SK-N-SH (cell line): ENCODE data around the gene SIAH1. TPM values are rescaled to one million over a fixed set of nuclear protein-coding genes. Genes with fewer than 3 reads are reported as not detected.

Experiments
- CTCF ChIA-PET: fragments of 300-600, 350-600 bp; formaldehyde crosslinking; extraction: SDS; loops from one replicate; lab custom pipeline; 2021; lab: Yijun Ruan, JAX
- POLR2A ChIA-PET: fragments of 350-600 bp; sonication (Branson Sonifier 250); formaldehyde crosslinking; extraction: SDS; loops from one replicate; lab custom pipeline; 2020; ENCODE audit warnings: antibody characterized with exemption, inconsistent platforms; lab: Yijun Ruan, JAX
- DNase-seq: peaks from one replicate; pipeline ENCODE4 v3.0.0; 2012
- H2AFZ ChIP-seq: fragments of 200-600 bp; sonication (generic); 2 replicates; pipeline ENCODE4 v1.8.1; 2016; ENCODE audit warnings: antibody characterized with exemption, mild to moderate bottlenecking, low read depth
- H3F3A ChIP-seq: fragments of 200-600 bp; sonication (generic); replicated peaks from 2 replicates; pipeline ENCODE3; 2016; ENCODE audit warnings: antibody characterized with exemption, mild to moderate bottlenecking; ENCODE audit not compliant: insufficient read depth
- H3K27ac ChIP-seq, 2 experiments: fragments of 200-500 bp in 1 of 2; fragments of 200-600 bp in 1 of 2; sonication (Bioruptor generic) in 1 of 2; sonication (generic), shearing (Covaris generic) in 1 of 2; 2 replicates each; pipeline versions ENCODE4 v1.5.1 to v1.6.1; 2014 to 2016; ENCODE audit warnings: low read depth in 2 of 2, inconsistent platforms in 1 of 2, low read length in 1 of 2, mild to moderate bottlenecking in 1 of 2, mixed read lengths in 1 of 2
- H3K27me3 ChIP-seq: fragments of 200-600 bp; sonication (generic), shearing (Covaris generic); 2 replicates; pipeline ENCODE4 v1.6.1; 2016; ENCODE audit warnings: mixed run types; ENCODE audit not compliant: insufficient read depth
- H3K36me3 ChIP-seq, 2 experiments: fragments of 200-500 bp in 1 of 2; fragments of 200-600 bp in 1 of 2; sonication (Bioruptor generic) in 1 of 2; sonication (generic) in 1 of 2; replicated peaks in 1 of 2; 2 replicates each; pipeline versions ENCODE3 to v1.5.1; 2014 to 2016; ENCODE audit warnings: low read length in 1 of 2, mild to moderate bottlenecking in 1 of 2; ENCODE audit not compliant: insufficient read depth in 2 of 2, control insufficient read depth in 1 of 2
- H3K4me1 ChIP-seq, 2 experiments: fragments of 200-500 bp in 1 of 2; fragments of 200-600 bp in 1 of 2; sonication (Bioruptor generic) in 1 of 2; sonication (generic), shearing (Covaris generic) in 1 of 2; 2 replicates each; pipeline versions ENCODE4 v1.5.1 to v1.6.1; 2014 to 2016; ENCODE audit warnings: low read depth in 1 of 2, low read length in 1 of 2, mixed run types in 1 of 2; ENCODE audit not compliant: insufficient read depth in 2 of 2, control insufficient read depth in 1 of 2
- H3K4me2 ChIP-seq: fragments of 200-600 bp; sonication (generic), shearing (Covaris generic); 2 replicates; pipeline ENCODE4 v1.6.1; 2017; ENCODE audit warnings: mixed run types
- H3K4me3 ChIP-seq, 2 experiments: fragments of 200-500 bp in 1 of 2; fragments of 200-600 bp in 1 of 2; sonication (Bioruptor generic) in 1 of 2; sonication (generic), shearing (Covaris generic) in 1 of 2; 2 replicates each; pipeline versions ENCODE4 v1.5.1 to v1.8.1; 2014 to 2016; ENCODE audit warnings: low read depth in 2 of 2, inconsistent platforms in 1 of 2, low read length in 1 of 2, mild to moderate bottlenecking in 1 of 2, mixed read lengths in 1 of 2, moderate library complexity in 1 of 2
- H3K79me2 ChIP-seq: fragments of 200-600 bp; sonication (generic); 2 replicates; pipeline ENCODE4 v1.8.1; 2017; ENCODE audit warnings: mild to moderate bottlenecking; ENCODE audit not compliant: insufficient read depth
- H3K9ac ChIP-seq: fragments of 200-600 bp; sonication (generic); 2 replicates; pipeline ENCODE4 v1.6.1; 2017; ENCODE audit warnings: mixed run types
- H3K9me2 ChIP-seq: fragments of 200-600 bp; sonication (generic); 2 replicates; pipeline ENCODE4 v1.6.1; 2017; ENCODE audit warnings: mixed run types
- H3K9me3 ChIP-seq: fragments of 200-600 bp; sonication (generic); 2 replicates; pipeline ENCODE4 v1.6.1; 2017; ENCODE audit warnings: mixed run types, mild to moderate bottlenecking, moderate library complexity
- H4K20me1 ChIP-seq: fragments of 200-600 bp; sonication (generic); 2 replicates; pipeline ENCODE4 v1.6.1; 2017; ENCODE audit warnings: mild to moderate bottlenecking, mixed run types; ENCODE audit not compliant: insufficient read depth
- CTCF ChIP-seq: fragments of 200-600 bp; sonication (generic); IDR thresholded peaks from 2 replicates; pipeline ENCODE4 v1.6.1; 2017; ENCODE audit warnings: antibody characterized with exemption, mild to moderate bottlenecking, moderate library complexity
- ELF1 ChIP-seq: IDR thresholded peaks from 2 replicates; pipeline ENCODE4 v1.4.0; 2012
- EP300 ChIP-seq, 2 experiments: IDR thresholded peaks; 2 replicates each; pipeline versions ENCODE4 v1.4.0 to v1.6.1; 2012; ENCODE audit warnings: borderline replicate concordance in 1 of 2, low read depth in 1 of 2, low read length in 1 of 2
- EZH2phosphoT487 ChIP-seq: fragments of 200-600 bp; sonication (generic); IDR thresholded peaks from 2 replicates; pipeline ENCODE4 v1.6.1; 2017; ENCODE audit warnings: low read depth, mixed run types, mild to moderate bottlenecking, antibody characterized with exemption, moderate library complexity, borderline replicate concordance
- FOSL2 ChIP-seq: IDR thresholded peaks from 2 replicates; pipeline ENCODE4 v1.4.0; 2012; ENCODE audit warnings: low read depth, mild to moderate bottlenecking, moderate library complexity, borderline replicate concordance
- FOXJ3 ChIP-seq: sonication (generic); formaldehyde crosslinking; IDR thresholded peaks from 2 replicates; pipeline ENCODE4 v1.5.1; 2020; ENCODE audit warnings: mild to moderate bottlenecking, missing genetic modification reagents
- GABPA ChIP-seq: IDR thresholded peaks from 2 replicates; pipeline ENCODE4 v1.4.0; 2012; ENCODE audit warnings: low read depth, mild to moderate bottlenecking
- GATA2 ChIP-seq: sonication (generic); formaldehyde crosslinking; IDR thresholded peaks from 2 replicates; pipeline ENCODE4 v1.5.0; 2020; ENCODE audit warnings: mild to moderate bottlenecking, missing genetic modification reagents
- MAX ChIP-seq: IDR thresholded peaks from 2 replicates; pipeline ENCODE4 v1.4.0; 2012; ENCODE audit warnings: low read depth
- NFIC ChIP-seq: IDR thresholded peaks from 2 replicates; pipeline ENCODE4 v1.4.0; 2012; ENCODE audit warnings: borderline replicate concordance
- NRF1 ChIP-seq: IDR thresholded peaks from 2 replicates; pipeline ENCODE4 v1.6.1; 2012; ENCODE audit warnings: low read depth, mild to moderate bottlenecking, low read length
- PBX3 ChIP-seq: IDR thresholded peaks from 2 replicates; pipeline ENCODE4; 2012
- POLR2AphosphoS5 ChIP-seq: IDR thresholded peaks from 2 replicates; pipeline ENCODE4 v1.6.1; 2012; ENCODE audit warnings: low read depth, low read length
- RAD21 ChIP-seq: IDR thresholded peaks from 2 replicates; pipeline ENCODE4 v1.6.1; 2012; ENCODE audit warnings: mild to moderate bottlenecking, low read length
- RXRA ChIP-seq: IDR thresholded peaks from 2 replicates; pipeline ENCODE4 v1.4.0; 2012; ENCODE audit warnings: low read depth, mild to moderate bottlenecking, borderline replicate concordance
- SIN3A ChIP-seq: IDR thresholded peaks from 2 replicates; pipeline ENCODE4 v1.6.1; 2012; ENCODE audit warnings: low read depth, mild to moderate bottlenecking, low read length, moderate library complexity, borderline replicate concordance
- SMC3 ChIP-seq: IDR thresholded peaks from 2 replicates; pipeline ENCODE4 v1.6.1; 2012; ENCODE audit warnings: low read depth, low read length, improper control_type of control experiment
- TCF12 ChIP-seq: IDR thresholded peaks from 2 replicates; pipeline ENCODE4 v1.4.0; 2012
- USF1 ChIP-seq: IDR thresholded peaks from 2 replicates; pipeline ENCODE4 v1.4.0; 2012; ENCODE audit warnings: low read depth, borderline replicate concordance
- USF2 ChIP-seq: fragments of 150-350 bp; IDR thresholded peaks from 2 replicates; pipeline ENCODE4 v1.6.1; 2017; ENCODE audit warnings: antibody characterized with exemption, low read length, low read depth, borderline replicate concordance
- WGBS: methylation state at CpG from one replicate; pipeline ENCODE4 v1.1.6; 2017; ENCODE audit warnings: low lambda C conversion rate; 5-methylcytosine and 5-hydroxymethylcytosine counted together
- polyA plus RNA-seq, 3 experiments: library from polyadenylated mRNA; depleted of rRNA; stranded (reverse); fragments of >200 nt; gene quantifications; 2 replicates each; pipeline ENCODE4 v1.2.3, GENCODE V29; 2012

Gene SIAH1
- polyA plus RNA-seq, 1 of the 3 experiments (the other 2 are of a cell fraction), result 15.4 TPM

- WGBS, result 55% methylated on average over 2 of the region's 2 CpGs
- no peaks in the 10 kb centered on the region for H3K9me2 ChIP-seq
- ChIA-PET POLR2A (no interaction called here), CTCF (interaction anchor here (1.4 kb wide), 1 partner anchor 13 kb away, joined by 3 read pairs; no protein-coding TSS in a partner anchor)
- no peak overlapping the region for H3K9ac ChIP-seq
- H3K4me1 ChIP-seq, result no peaks in the 10 kb centered on the region
- no peaks in the 10 kb centered on the region for H3F3A ChIP-seq
- H3K36me3 ChIP-seq, result no peaks in the 10 kb centered on the region
- H3K27me3 ChIP-seq, result no peaks in the 10 kb centered on the region
- H3K27ac ChIP-seq, result no peak overlapping the region
- H4K20me1 ChIP-seq, result no peaks in the 10 kb centered on the region
- H3K4me2 ChIP-seq, result no peak overlapping the region
- no peaks in the 10 kb centered on the region for H3K79me2 ChIP-seq
- no peak overlapping the region for H2AFZ ChIP-seq
- no peak overlapping the region for H3K4me3 ChIP-seq
- TF ChIP-seq TCF12 (no peak), GABPA (no peak), FOXJ3 (CRISPR knock-in tag) (no peak), EZH2phosphoT487 (no peak)
- no peaks in the 10 kb centered on the region for H3K9me3 ChIP-seq
- DNase-seq, result no peak
Measured at GRCh38 chr16:48422537-48422936, 37.3 kb upstream of the SIAH1 start.

- H3K9me2 ChIP-seq, result no peaks in the 10 kb centered on the region
- no peak overlapping the region for H3K9ac ChIP-seq
- no peak overlapping the region for H2AFZ ChIP-seq
- no peaks in the 10 kb centered on the region for H3K36me3 ChIP-seq
- ChIA-PET CTCF (interaction anchor here (1.4 kb wide), 1 partner anchor 12 kb away, joined by 3 read pairs; no protein-coding TSS in a partner anchor), POLR2A (no interaction called here)
- H3K27ac ChIP-seq, result no peak overlapping the region
- no peaks in the 10 kb centered on the region for H3K79me2 ChIP-seq
- no peaks in the 10 kb centered on the region for H3K27me3 ChIP-seq
- WGBS, result 56% methylated on average over 3 of the region's 3 CpGs
- DNase-seq, result no peak
- no peaks in the 10 kb centered on the region for H3K9me3 ChIP-seq
- H4K20me1 ChIP-seq, result no peaks in the 10 kb centered on the region
- H3K4me2 ChIP-seq, result no peak overlapping the region
- H3K4me3 ChIP-seq, result no peak overlapping the region
- H3F3A ChIP-seq, result no peaks in the 10 kb centered on the region
- H3K4me1 ChIP-seq, result no peaks in the 10 kb centered on the region
- TF ChIP-seq MAX (no peak), EP300 (IDR thresholded peaks at IDR 0.05; ENCODE audit: borderline replicate concordance in 1 of 2, low read depth in 1 of 2, low read length in 1 of 2) (no peak), NRF1 (no peak), USF1 (no peak), GABPA (no peak), SIN3A (no peak), NFIC (no peak), FOSL2 (no peak), RAD21 (no peak), SMC3 (no peak), CTCF (no peak), PBX3 (no peak), GATA2 (no peak), ELF1 (no peak), TCF12 (no peak), POLR2AphosphoS5 (no peak), RXRA (no peak), USF2 (no peak)
Measured at GRCh38 chr16:48421741-48422140, 36.5 kb upstream of the SIAH1 start.
